HuH-7 (cell line): ENCODE results near the gene KIR3DL3.
"Not testable (repeated sequence)": the region's sequence is repeated elsewhere in the genome, so short reads cannot be mapped to it uniquely, and the experiment has no call there.

Source experiments
- DNase-seq: peaks from one replicate; pipeline ENCODE4 v3.0.0; 2011; ENCODE audit warnings: low spot score

KIR3DL3 gene

GRCh38 chr19:54731191-54731590 is 6.9 kb downstream of the KIR3DL3 start:
- no peak for DNase-seq

GRCh38 chr19:54738306-54738705 is 14.1 kb downstream of the KIR3DL3 start, which contains the start of gene KIR2DL3:
TSS of gene KIR2DL3 (plus strand) at chr19:54738513. CDS start at chr19:54738546, 33 bp downstream.
- not testable (repeated sequence) for DNase-seq

- no peak for DNase-seq
These were observed 14.5 kb downstream of the KIR3DL3 start for GRCh38 chr19:54738715-54739114.

DNA sequence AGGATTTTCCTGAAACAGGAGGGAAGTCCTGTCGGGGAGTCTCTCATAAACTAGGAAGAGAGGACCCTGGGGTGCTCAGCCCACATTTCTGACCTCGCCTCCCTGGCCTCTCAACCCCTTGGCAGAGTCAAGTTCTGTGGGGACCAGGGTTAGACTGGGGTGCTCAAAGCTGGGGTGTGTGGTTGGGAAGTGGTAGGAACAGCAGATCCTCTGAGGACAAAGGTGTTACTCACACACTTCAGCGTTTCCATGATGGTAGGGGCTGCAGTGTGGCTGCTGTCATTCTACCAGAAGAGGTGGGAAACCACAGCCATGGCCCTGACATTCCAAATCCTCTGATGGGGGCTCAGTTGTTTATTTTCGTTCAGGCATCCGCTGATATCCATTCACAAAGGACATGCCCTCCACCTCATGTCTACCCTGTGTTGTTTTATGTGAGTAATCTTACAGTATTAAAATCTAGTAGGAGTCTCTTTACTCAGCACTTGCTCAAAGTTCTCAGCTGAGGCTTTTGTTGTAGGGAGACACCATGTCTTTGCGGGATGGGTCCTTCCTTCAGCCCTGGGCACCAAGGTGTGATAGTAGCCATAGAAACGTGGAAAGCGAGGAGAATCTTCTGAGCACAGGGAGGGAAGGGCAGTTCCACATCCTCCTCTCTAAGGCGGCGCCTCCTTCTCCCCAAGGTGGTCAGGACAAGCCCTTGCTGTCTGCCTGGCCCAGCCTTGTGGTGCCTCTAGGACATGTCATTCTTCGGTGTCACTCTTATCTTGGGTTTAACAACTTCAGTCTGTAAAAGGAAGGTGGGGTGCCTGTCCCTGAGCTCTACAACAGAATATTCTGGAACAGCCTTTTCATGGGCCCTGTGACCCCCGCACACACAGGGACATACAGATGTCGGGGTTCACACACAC is 15.6 kb downstream of the KIR3DL3 start:
- no peak for DNase-seq

DNA sequence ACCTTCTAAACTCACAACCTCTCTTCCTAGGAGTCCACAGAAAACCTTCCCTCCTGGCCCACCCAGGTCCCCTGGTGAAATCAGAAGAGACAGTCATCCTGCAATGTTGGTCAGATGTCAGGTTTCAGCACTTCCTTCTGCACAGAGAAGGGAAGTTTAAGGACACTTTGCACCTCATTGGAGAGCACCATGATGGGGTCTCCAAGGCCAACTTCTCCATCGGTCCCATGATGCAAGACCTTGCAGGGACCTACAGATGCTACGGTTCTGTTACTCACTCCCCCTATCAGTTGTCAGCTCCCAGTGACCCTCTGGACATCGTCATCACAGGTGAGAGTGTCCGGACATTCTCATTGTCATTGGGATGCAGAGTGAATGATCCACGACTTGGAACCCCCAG is 17.7 kb downstream of the KIR3DL3 start:
- not testable (repeated sequence) for DNase-seq

DNA sequence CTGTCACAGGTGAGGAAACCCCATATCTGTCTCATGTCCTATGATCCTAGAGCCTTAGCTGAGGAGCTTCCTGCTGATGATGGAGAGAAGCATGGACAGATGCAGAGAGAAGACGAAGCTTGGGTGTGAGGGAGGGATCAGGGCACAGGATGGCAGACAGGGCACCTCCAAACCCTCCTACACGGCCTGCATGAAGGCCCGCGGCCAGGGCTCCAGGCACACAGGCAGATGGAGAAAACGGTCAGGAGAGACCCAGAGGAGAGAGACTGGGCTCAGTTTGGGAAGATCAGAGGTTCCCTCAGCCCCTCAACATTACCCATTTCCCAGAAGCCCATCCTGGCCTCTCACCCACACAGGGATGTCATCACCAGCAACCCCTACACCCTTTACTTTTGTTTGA is 19.8 kb downstream of the KIR3DL3 start:
- DNase-seq = not testable (repeated sequence)

- DNase-seq = not testable (repeated sequence)
These were observed 23.5 kb downstream of the KIR3DL3 start for GRCh38 chr19:54747614-54748322.

- DNase-seq = not testable (repeated sequence)
These were observed 26.0 kb downstream of the KIR3DL3 start for GRCh38 chr19:54750276-54750675.

GRCh38 chr19:54756204-54757110 is 32.2 kb downstream of the KIR3DL3 start:
- DNase-seq = not testable (repeated sequence)

- DNase-seq = not testable (repeated sequence)
These were observed 34.3 kb downstream of the KIR3DL3 start for GRCh38 chr19:54758577-54758976.

DNA sequence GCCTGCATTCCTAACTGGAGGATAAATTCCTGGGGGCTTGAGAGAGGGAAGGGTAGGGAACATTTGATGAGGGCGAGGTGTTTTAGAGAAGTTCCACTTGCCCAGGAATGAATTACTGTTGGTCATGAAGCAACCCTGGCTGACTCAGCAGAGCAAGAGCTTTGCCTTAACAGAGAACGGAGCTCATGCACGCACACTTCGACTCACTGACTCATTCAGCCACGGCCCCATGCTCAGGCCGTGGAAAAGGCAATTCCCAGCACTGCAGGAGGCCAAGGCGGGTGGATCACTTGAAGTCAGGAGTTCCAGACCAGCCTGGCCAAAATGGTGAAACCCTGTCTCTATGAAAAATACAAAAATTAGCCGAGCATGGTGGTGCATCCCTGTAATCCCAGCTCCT is 40.0 kb downstream of the KIR3DL3 start:
- DNase-seq = not testable (repeated sequence)

DNA sequence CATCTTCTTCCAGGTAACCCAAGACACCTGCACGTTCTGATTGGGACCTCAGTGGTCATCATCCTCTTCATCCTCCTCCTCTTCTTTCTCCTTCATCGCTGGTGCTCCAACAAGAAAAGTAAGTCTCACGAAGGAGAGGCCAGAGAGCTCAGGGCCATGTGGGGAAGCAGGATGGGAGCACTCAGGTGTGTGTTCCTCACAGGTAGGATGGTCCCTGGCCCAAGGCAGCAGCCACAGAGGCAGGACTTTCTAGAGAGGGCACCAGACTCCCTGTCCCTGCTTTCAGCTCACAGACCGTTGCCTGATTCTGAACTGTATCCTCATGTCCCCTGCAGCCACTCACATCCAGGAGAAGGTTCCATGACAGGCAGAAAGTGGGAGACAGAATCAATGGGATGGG is 42.2 kb downstream of the KIR3DL3 start:
- DNase-seq = not testable (repeated sequence)

GRCh38 chr19:54769646-54770045 is 45.4 kb downstream of the KIR3DL3 start, which contains the start of gene KIR2DL1:
TSS of gene KIR2DL1 (plus strand) at chr19:54769793. CDS start at chr19:54769851, 58 bp downstream.
- DNase-seq = not testable (repeated sequence)

- not testable (repeated sequence) for DNase-seq
These were observed 46.3 kb downstream of the KIR3DL3 start for GRCh38 chr19:54770511-54770910.

- DNase-seq = not testable (repeated sequence)
These were observed 47.0 kb downstream of the KIR3DL3 start for GRCh38 chr19:54771018-54771960.

DNA sequence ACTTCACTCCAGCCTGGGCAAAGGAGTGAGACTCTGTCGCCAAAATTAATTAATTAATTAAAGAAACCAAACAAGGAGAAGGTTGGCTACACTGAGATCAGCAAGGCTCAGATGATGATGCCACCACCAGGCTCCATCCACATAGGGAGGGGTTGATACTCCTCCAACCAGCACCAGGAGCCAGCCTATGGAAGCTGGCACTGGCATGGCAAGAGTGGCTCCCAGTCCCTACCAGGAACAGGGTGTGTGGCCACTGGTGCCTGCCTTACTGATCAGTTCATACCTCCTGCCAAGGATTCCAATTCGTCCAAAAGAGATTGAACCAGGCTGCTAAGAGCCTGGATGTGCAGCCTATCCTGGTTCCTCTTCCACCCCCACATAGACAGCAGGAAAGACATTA is 48.4 kb downstream of the KIR3DL3 start:
- not testable (repeated sequence) for DNase-seq

GRCh38 chr19:54775095-54775815 is 51.0 kb downstream of the KIR3DL3 start:
- not testable (repeated sequence) for DNase-seq

- not testable (repeated sequence) for DNase-seq
These were observed 51.6 kb downstream of the KIR3DL3 start for GRCh38 chr19:54775830-54776229.

DNA sequence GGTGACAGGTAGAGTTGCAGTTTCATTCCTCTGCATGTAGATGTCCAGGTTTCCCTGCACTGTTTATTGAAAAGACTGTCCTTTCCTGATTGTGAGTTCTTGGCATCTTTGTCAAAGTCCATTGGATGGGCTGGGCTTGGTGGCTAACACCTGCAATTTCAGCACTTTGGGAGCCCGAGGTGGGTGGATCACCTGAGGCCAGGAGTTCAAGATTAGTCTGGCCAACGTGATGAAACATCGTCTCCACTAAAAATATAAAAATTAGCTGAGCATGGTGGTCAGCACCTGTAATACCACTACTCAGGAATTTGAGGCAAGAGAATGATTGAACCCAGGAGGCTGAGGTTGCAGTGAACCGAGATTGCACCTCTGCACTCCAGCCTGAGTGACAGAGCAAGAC is 53.6 kb downstream of the KIR3DL3 start:
- DNase-seq = not testable (repeated sequence)

- not testable (repeated sequence) for DNase-seq
These were observed 54.7 kb downstream of the KIR3DL3 start for GRCh38 chr19:54778896-54779295.
